ENCODE data around the gene CREB5.
"Not testable (repeated sequence)": the region's sequence is repeated elsewhere in the genome, so short reads cannot be mapped to it uniquely, and the experiment has no call there.

CREB5 gene

GRCh38 chr7:28517606-28518005, 105.3 kb downstream of the CREB5 start:
- DNase-seq: no peak

GRCh38 chr7:28520074-28521015, 108.0 kb downstream of the CREB5 start:
- DNase-seq: no peak

DNA sequence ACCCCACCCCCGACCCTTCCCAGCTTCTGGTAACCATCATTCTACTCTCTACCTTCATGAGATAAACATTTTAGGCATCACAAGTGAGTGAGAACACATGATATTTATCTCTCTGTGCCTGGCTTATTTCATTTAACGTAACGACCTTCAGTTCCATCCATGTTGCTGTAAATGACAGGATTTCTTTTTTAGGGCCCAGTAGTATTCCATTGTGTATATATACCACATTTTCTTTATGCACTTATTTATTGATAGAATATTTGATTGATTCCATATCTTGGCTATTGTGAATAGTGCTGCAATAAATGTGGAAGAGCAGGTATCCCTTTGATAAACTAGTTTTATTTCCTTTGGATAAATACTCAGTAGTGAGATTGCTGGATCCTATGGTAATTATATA, 112.7 kb downstream of the CREB5 start:
- DNase-seq: no peak

- no peak for DNase-seq
These were observed 116.6 kb downstream of the CREB5 start for GRCh38 chr7:28528899-28529298.

DNA sequence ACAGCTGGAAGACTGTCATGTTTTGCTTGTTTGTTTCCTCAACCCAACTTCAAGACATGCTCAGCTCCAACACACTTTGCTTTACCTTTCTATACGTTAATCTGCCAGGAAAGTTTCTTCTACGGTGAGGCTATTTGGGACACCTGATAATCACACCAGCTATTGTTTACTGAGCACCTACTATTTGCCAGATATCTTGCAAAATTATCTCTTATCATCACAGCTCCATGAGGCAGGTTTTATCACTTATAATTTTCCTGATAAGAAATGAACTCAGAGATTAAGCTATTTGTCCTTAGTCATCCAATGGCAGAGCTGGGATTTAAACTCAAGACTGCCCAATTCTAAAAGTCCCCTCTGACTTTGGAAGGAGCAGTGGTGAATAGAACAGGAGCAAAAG, 117.4 kb downstream of the CREB5 start:
- no peak for DNase-seq

DNA sequence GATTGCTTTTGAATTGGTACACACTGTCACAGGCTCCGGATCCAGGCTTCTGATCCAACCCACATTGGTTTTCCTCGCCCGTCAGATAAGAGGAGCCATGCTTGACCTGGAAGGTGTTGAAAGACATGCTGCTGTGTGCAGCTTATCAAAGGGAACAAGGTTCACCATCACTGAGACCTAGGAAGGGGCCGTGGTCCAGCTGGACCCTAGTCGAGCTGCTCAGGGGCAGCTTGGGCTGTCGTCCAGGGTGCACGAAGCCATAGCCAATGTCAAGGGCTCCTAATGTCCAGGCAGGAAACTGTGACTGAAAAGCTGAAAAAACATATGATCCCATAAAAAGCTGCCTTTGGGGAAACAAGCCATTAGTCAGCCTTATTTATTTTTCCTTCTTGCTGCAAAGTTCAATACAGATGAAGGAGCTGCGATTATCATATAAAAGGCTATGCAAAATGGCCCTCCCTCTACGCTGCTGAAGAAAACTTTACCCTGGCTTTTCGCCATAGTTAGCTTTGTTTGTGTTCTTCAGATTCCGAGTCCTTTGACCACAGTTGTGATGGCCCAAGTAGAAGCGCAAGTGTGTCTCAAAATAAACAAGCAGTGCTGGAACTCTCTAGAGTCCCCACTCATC, 118.0 kb downstream of the CREB5 start:
- DNase-seq: no peak

GRCh38 chr7:28530803-28531175, 118.5 kb downstream of the CREB5 start:
- no peak for DNase-seq

- no peak for DNase-seq
These were observed 119.0 kb downstream of the CREB5 start for GRCh38 chr7:28531291-28531690.

GRCh38 chr7:28532181-28532580, 119.9 kb downstream of the CREB5 start:
- no peak for DNase-seq

DNA sequence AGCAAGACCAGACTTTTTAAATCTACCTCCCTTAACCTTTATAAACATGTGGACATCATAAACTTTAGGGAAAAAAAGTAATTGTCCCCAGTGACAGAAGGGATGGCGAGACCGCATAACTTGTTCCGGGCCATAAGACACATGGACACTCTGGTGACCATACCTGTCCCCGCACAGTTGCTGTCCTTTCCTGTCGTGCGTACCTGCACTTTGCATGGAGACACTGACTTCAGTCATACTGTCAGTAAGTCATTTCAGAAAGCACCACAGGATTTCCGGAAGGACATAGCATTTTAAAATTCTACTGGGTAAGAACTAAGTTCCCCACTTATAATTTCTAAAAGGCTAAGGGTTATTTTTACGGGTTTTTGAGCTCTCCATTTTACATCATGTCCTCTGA, 120.9 kb downstream of the CREB5 start:
- DNase-seq: no peak

- DNase-seq: no peak
These were observed 121.6 kb downstream of the CREB5 start for GRCh38 chr7:28533731-28534531.

GRCh38 chr7:28536259-28536658, 123.9 kb downstream of the CREB5 start:
- no peak for DNase-seq

DNA sequence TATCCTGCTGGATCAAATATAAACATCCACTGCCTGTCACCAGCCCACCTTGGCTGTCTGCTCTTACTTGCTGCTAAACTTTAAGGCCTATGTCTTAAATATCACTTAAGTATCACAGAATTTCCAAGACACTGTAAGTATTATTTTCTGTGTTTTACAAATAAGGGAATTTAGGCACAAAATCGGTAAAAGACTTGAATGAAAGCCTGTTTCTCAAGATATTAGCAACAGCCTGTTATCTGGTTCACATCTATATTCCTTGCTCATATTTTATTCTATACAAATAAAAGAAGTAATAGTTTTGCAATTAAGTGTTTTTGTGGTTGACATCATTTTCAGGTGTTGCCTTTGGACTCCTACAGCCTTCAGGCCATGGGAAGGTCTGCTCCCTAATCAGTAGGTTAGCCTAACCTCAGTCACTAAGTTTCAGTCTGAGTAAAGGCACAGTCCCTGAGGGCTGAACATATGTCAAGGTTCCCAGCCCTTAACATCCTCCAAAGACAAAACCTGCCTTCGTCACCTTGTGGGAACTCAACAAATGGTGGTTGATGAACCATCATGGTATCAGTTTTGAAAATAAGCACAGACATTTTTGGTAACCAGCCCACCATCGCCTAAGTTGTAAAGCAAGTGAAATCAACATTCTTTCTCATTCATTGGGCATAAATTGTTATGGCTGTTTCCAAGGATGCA, 127.1 kb downstream of the CREB5 start:
- DNase-seq: no peak

DNA sequence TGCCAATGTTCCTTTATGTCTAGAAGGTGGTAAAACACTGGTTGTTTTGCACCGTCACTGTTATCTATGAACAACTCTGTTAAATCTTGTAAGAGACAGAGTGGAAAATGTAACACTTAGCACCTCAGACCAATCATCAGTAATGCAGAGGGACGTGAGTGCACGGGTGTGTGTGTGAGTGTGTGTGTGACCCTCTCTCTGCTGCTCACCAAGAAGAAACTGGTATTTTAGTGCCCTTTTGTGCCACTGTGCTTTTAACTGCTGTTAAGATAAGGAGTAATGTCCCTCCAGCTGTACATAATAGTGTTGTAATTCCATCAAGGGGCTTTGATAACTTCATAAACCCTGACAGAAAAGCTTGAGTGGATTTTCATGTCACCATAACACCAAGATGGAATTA, 130.1 kb downstream of the CREB5 start:
- DNase-seq: no peak

- DNase-seq: no peak
These were observed 132.3 kb downstream of the CREB5 start for GRCh38 chr7:28544453-28545117.

GRCh38 chr7:28546067-28546466, 133.7 kb downstream of the CREB5 start:
- no peak for DNase-seq

- no peak for DNase-seq
These were observed 134.8 kb downstream of the CREB5 start for GRCh38 chr7:28547115-28547514.

DNA sequence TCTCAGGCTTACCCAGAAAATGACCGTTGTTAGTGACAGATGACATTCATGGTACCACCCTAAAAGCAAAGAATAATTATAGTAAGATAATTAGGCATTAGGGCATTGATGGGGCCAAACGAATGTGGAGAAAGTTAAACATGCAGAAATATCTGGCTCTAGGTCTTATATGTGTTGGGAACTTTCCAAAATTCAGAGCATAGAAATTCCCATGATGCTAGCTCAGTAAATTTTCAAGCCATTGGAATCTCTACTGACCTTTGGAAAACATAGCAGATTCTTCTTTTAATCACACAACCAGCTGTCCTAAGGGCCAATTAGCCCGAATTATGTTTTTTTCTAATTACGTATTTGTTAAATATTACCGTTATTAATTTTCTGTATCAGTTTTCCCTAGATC, 136.1 kb downstream of the CREB5 start:
- DNase-seq: no peak

DNA sequence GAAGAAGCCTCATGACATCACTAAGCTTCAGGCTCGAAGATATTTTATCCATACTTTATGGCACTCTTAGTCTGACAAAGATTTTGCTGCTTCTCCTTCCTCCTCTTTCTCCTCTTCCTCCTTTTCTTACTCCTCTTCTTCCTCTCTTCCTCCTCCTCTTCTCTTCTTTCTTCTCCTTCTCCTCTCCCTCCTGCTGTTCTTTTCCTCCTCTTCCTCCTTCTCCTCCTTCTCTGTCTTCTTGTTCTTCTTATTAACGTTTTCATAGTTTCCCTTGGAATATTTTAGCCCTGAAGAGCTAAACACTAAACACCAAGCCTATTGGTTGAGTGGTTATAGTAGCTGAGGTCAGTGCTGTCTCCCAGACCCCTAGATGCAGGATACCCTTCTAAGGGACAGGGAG, 137.7 kb downstream of the CREB5 start:
- no peak for DNase-seq

- DNase-seq: no peak
These were observed 138.4 kb downstream of the CREB5 start for GRCh38 chr7:28550580-28551186.

DNA sequence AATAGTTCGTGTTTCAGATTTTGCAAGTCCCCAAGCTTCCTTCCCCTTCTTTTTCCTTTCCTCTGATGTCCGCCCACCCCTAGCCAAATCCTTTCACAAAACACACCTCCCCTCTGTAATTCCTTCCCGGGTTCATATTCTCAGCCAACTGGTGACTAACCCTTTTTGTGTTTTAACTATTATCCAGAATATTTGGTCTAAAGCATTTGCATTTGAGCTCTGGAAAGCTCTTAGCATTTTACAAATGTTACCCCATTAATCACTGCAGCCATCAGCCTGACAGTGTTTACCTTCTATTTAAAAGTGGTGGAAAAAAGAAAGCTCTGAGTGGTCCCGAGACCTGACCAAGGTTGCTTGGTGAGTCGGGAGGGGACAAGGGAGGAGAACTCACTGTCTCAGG, 139.0 kb downstream of the CREB5 start:
- no peak for DNase-seq

DNA sequence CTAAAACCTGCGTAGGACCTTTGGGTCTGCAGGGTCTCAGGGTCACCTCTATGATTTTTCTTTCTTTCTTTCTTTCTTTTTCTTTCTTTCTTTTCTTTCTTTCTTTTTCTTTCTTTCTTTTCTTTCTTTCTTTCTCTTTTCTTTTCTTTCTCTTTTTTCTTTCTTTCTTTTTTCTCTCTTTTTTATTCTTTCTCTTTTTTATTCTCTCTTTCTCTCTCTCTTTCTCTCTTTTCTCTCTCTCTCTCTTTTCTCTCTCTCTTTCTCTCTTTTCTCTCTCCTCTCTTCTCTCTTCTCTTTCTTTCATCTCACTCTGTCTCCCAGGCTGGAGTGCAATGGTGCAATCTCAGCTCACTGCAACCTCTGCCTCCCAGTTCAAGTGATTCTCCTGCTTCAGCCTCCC, 139.4 kb downstream of the CREB5 start:
- DNase-seq: not testable (repeated sequence)
